Upper lobe of left lung (tissue), 4 donors: ENCODE data around the gene RRN3.
"Not testable (repeated sequence)": the region's sequence is repeated elsewhere in the genome, so short reads cannot be mapped to it uniquely, and the experiment has no call there.

ENCODE experiments used
- EP300 ChIP-seq, 4 donors: sonication (generic); formaldehyde crosslinking; IDR thresholded peaks; one replicate each; pipeline ENCODE4 v1.5.1; 2017; ENCODE audit warnings: antibody characterized with exemption in 4 of 4, control low read depth in 2 of 4
- TF ChIP-seq, protein P1 (sequence below), 6 experiments: fragments of 450-650 bp in 4 of 6; fragments of 200-600 bp in 2 of 6; sonication (generic) in 2 of 6; IDR thresholded peaks; one replicate each; pipeline ENCODE4 v1.5.1; 2016 to 2019; ENCODE audit warnings: antibody characterized with exemption in 6 of 6

DNA sequence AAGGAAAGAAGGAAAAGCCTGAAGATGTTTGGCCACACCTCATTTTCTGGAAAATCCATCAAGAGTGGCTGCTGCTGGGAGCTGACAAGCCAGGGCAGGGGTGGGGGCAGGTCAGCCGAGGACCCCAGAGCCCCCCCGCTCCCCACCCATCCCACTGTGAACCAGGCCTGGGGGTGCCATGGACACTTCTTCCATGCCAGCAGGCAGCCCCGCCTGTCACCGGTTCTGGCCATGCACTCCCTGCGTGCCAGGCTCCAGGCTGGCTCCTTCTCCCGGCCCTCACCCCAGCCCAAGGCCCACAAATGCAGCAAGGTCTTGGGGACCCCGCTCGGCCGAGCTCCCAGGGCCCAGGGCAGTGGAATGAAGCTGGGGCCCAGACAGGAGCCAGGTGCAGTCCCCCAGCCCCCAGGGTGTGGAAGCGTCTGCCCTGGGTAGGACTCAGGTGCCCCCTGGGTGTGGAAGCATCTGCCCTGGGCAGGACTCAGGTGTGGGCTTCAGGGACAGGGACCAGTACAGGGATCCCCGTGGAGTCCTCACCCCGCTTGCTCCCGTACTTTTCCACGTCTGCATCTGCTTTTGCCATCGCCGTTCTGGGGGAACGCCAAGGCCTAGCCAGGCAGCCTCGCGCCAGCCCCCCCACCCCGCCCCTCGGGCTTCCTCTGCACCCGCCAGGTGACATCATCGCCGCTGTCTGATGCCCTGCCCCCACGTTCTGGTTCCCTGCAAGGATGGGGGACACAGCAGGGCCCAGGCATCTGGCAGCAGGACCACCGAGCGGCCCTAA is 48.2 kb upstream of the RRN3 start:
- TF ChIP-seq, protein P1, sequence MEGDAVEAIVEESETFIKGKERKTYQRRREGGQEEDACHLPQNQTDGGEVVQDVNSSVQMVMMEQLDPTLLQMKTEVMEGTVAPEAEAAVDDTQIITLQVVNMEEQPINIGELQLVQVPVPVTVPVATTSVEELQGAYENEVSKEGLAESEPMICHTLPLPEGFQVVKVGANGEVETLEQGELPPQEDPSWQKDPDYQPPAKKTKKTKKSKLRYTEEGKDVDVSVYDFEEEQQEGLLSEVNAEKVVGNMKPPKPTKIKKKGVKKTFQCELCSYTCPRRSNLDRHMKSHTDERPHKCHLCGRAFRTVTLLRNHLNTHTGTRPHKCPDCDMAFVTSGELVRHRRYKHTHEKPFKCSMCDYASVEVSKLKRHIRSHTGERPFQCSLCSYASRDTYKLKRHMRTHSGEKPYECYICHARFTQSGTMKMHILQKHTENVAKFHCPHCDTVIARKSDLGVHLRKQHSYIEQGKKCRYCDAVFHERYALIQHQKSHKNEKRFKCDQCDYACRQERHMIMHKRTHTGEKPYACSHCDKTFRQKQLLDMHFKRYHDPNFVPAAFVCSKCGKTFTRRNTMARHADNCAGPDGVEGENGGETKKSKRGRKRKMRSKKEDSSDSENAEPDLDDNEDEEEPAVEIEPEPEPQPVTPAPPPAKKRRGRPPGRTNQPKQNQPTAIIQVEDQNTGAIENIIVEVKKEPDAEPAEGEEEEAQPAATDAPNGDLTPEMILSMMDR (IDR thresholded peaks at IDR 0.05) = not testable (repeated sequence)
- not testable (repeated sequence) for TF ChIP-seq EP300 (IDR thresholded peaks at IDR 0.05)
